EL (cell line): ENCODE results near the gene KRCC1.

Source experiments
- DNase-seq: peaks from one replicate; pipeline ENCODE4 v3.0.0-alpha.2; 2016

KRCC1 gene

DNA sequence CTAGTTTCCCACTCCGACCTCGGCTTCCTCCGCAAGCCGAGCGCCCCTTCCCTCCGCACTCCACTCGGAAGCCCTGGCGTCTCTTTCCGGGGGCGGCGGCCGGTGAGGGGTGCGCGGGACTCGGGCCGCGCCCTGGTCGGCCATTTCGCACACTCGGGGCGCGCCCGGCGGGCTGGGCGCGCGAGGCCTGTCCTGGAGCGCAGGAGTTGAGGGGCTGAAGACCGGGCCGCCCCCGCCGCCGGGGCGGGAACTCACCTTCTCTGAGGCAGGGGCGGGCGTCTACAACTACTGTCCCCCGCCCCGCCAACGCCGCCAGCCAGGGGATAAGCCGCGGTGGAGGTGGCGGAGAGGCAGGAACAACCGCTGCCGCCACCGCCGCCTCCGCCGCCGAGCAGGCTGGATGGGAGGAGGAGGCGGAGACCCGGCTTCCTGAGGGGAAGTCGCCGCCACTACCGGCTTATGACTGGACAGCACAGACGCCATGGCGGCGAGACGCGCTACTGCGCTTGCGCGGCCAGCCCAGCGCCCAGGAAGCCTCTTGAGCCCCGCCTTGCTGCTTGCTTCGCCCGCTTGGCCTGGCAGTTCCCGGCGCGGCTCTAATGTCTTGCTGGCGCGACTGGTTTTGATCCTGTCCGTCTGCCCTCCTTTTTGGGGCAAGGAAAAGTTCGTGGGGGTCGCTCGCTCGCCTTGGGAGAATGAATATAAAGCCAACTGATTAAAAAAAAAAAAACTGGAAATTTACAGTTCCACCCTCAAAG is at the start of gene KRCC1:
KRCC1 (minus strand) TSS at position 413 of the 758 bp plus-strand sequence. CDS start 27,220 bp downstream, outside the sequence.
- DNase-seq, result peak; percentile 94

DNA sequence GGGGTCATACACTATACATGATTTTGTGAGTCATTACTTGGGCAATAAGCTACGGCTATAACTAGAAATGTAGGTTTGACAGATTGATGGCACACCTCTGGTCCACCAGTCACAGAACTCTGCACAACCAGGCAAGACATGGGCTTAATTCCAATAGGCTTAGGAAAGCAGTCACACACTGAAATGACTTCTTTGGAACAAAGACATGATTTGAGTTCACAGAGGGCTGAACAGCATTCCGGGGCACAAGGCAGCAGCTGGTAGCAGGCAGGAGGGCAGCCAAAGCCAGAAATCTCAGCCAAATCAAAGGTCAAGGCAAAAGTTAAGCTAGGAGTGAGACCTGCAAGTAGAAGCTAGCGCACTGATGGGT is 44.9 kb upstream of the KRCC1 start:
- DNase-seq, result no peak

DNA sequence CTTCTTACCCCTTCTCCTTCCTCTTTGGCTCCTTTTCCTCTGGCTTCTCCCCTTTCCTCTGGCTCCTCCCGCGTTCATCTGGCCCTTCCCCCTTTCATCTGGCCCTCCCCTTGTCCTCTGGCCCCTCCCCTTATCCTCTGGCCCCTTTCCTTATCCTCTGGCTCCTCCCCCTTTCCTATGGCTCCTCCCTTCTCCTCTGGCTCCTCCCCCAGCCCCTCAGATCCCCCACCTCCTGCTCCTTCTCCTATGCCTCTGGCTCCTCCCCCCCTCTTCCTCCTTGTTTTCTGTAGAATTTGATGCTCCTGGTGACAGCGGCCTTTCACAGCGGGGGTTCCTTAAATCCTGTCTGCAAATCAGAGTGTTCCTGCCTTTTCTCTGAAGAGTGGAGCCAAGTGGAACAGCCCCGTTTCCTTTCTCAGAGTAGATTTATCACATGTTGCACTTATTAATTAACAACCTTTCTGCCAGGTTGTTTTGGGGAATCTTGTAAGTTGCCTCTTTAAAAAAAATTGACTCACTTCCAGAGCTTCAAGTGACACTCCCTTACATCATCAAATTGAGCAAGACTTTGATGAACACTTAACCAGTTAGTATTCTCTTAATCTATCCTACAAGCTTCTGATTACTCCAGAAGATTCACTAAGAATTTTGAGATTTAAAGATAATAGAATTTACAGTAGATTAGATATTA is 44.4 kb upstream of the KRCC1 start:
- peak; percentile 9 for DNase-seq

DNA sequence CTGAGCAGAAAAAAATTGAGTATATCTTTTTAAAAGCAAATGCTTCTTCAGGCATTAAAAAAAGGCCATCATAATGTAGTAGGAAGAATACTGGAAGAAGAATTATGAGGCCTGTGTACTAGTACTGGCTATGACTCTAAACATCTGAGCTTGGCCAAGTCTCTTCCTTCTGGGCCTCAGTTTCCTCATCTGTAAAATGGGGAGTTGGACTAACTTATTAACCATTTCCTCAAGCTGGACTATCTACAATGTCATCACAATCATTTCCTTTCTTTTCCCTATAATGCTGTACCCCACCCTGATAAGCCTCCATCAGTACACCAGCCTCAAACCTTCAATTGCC is 42.9 kb upstream of the KRCC1 start:
- no peak for DNase-seq

DNA sequence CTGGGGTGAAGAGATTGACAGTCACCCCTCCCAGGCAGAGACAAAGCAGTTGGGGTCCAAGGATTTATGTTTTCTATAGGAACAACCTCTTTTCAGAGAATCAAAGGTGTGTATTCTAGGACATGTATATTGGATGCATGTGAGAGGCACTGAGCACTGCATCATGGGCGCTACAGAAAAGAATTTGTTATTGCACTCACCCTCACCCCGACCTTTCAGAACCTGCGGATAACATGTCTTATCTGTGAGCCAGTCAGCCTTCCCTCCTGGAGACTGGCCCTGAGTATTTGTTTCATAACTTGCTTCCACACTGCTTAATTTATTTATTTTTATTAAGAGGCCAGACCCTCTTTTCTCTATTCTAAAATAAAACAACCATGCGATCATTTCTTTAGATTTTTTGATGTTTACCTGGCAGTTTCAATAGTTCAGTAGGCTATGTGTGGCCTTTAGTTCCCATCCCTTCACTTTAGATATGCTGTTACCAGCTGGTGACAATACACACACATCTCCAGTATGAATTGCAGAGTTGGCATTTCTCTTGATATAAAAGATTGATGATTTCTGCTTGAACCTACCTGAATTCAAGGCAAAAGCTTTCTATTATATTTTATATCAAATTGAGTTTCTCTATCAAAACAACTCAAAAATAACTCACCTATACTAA is 42.4 kb upstream of the KRCC1 start:
- DNase-seq, result no peak

DNA sequence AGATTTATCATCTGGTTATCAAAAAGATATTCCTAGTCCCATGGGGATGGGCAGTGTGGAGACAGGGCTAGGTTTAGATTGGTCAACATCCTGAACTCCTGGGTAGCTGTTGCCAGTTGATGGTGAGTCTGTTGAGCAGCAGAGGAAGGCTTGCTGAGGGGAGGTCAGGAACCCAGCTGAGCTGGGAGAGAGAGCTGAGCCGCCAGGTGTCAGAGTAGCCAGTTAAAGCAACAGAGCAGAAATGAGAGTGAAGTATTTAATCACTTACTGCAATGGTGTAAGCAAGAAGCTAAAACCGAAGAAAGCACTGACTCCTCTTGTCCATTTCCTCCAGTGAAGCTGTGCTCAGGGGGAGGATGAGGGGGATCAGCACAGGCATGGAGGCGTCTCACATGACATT is 41.6 kb upstream of the KRCC1 start:
- no peak for DNase-seq

DNA sequence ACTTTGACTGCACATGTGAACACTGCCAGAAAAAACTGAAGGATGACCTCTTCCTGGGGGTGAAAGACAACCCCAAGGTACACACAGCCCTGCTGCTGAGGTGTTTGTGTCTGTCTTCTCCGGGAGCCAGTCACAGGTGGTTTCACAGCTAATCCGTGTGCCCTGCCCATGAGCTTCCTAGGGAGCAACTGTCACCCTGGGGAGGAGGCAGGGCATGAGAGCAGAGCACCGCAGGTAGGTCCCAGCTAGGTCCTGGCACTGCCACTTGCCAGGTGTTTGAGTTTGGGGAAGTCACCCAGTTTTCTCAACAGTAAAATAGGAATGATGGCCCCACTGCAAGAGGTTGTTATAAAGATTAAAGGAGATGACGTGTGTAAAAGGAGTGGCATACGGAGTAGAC is 41.1 kb upstream of the KRCC1 start:
- DNase-seq, result no peak

DNA sequence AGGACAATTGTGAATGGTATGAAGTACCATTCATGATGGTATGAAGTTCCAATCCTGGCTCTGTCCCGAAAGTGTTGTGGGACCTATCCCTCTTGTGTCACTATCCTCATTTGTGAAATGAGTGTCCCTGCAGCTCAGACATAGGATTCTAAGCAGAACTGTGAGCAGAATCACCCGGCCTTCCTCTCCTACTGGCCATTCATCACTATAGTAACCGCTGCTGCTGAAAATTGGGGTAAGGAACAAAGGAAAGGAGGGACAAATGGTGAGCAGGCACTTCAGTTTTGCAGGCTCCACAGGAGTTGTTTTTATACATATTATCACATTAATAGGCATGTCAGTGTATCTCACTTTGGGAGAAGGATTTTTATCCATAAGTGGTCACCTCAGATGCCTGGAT is 39.4 kb upstream of the KRCC1 start:
- no peak for DNase-seq

DNA sequence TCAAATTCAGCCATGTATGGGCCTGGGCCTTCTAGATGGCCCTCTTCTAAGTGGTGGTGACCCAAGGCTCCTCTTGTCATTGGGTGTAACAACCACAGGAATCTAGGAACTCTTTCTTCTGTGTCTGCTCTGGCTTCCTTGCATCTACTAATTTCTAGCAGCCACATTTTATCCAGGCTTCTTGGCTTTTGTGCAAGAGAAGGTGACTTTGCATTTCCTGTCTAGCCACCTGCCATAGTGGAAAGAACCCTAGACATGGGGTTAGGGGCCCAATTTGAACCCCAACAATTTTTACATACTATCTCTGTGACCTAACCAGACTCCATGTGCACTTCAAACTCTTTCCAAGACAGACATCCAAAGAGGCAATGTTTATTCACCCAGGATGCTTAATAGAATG is 37.2 kb upstream of the KRCC1 start:
- DNase-seq, result no peak

DNA sequence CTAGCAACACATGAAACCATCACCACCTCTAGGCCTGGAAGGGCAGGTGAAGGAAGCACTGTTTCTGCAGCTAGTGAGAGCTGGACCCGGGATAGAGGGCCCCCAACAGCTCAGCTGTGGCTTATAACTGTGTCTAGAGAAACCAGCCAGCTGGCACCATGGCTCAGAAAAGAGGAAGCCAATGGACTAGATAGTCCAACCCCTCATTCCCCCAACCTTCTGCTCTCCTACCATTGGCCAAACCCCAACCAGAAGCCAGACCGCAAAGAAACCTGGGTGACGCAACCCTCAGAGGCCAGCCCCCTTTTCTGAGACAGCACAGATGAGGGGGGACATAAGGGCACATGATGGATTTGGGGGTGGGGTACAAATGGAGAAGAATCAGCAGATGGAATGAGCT is 36.4 kb upstream of the KRCC1 start:
- DNase-seq, result no peak

DNA sequence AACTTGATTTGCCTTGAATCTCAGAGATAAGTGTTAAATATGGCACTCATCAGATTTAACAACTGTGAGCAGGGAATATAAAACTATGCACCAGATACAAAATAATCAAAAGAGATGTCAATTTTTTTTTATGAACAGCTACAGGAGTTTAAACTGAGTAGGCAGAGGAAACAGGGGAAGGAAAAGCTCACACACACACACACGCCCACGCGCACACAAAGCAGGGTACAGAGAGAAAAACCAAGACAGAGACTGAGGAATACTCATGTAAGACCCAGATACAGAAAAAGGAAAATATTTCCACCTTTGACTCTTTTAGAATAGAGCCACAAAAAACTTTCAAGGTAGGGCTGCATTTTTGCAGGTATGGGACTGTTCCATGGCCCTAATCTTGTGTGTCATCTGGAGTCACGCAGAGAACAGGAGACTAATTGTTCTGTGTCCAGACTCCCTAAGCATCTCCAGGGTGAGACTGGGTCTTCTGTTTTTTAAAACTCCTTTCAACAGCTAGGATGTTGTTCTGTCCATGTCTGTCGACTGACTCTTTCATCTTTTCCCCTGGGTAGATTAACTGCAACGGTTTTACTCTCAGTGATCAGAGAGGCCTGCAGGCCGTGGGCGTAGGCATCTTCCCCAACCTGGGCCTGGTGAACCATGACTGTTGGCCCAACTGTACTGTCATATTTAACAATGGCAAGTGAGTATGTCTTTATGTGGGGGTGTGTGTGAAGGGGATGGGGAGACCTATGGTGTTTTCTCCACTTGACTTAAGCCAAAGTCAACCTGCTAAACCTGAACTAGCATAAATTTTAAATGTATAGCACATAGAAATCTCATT is 35.1 kb upstream of the KRCC1 start:
- no peak for DNase-seq

DNA sequence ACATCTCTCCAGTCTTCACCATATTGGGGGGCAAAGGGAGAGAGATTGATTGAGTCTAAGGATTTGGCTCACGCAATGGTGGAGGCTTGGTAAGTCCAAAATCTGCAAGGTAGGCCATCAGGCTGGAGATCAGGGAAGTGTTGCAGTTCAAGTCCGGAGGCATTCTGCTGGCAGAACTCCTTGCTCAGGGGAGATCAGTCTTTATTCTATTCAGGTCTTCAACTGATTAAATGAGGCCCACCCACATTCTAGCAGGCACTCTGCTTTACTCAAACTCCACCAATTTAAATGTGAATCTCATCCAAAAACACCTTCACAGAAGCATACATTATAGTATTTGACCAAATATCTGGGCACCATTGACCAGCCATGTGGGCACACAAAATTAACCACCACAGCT is 33.4 kb upstream of the KRCC1 start:
- DNase-seq, result no peak

DNA sequence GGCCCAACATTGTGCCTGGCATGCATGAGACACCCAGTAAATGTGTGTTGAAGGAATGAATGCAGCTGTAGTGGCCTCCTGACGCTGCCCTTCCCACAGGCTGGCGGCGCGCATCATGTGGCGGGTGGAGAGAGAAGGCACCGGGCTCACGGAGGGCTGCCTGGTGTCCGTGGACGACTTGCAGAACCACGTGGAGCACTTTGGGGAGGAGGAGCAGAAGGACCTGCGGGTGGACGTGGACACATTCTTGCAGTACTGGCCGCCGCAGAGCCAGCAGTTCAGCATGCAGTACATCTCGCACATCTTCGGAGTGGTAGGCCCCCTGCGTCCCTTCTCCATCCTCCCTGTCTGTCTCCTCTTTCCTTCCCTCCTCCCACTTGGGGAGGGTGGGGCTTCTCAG is 32.2 kb upstream of the KRCC1 start:
- no peak for DNase-seq

DNA sequence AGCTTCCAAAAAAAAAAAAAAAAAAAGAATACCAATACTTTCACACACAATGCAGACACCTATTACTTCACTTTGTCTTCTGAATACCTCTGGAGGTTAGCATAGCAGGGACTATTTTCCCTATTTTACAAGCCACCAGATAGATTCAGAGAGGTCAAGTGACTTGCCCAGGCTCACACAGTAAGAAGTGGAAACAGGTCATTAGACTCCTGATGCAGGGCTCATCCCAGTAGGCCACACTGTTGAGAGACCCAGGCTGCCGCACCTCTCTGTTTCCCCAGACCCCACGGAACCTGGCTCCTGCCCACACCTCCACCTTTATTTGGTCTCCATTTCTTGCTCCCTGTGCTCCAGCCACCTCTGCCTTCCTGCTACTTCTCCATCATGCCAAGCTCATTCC is 31.5 kb upstream of the KRCC1 start:
- no peak for DNase-seq

DNA sequence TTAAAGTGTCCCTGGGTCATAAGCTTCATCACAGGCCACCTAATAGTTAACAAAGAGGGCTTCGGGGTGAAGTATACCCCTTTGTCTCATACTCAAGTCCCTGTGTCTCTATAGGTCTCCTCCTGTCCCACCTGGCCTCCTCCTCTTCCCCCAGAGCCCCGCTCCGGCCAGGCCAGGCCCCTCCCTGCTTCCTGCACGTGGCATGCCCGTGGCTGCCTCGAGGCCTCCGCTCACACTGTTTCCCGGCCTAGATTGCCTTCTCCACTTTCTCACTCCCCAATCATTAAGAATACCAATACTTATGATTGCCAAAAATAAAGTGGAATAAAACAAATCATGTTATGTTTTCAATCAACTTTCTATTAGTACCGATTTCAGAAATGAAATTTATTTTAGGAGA is 30.8 kb upstream of the KRCC1 start:
- DNase-seq, result no peak

DNA sequence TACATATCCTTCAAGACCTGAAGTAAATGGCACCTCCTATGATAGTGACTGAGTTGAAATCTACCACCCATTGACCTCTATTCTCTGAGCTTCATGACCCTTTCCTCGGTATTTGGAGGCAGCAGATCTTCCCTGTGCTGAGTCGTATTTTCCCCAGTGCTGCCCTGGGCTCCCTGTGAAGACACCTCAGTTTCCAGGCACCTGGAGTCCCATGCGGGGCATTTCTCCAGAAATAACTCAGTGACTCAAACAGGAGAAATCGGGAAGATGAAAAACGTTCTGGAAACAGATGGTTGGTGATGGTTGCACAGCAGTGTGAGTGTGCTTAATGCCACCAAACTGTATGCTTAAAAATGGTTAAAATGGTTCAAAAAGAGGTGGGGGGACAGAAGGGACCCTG is 30.0 kb upstream of the KRCC1 start:
- DNase-seq, result no peak

DNA sequence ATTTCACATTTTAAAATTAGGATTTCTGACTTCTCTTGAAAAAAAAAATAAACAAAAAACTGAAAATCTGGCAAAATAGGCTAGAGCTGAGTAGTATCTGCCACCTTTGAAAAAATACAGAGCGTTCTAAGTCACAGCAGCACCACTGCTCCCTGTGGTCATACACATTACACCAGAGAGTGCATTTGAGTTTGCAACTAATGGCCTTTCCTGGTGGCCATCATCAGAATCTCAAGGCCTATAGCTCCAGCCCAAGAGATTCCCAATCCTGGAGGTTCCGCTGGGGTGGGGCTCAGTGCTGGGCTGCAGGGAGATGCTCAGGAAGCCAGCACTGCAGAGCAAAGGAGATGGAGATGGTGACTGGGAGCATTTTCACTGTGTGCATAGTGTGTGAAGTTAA is 29.5 kb upstream of the KRCC1 start:
- no peak for DNase-seq

DNA sequence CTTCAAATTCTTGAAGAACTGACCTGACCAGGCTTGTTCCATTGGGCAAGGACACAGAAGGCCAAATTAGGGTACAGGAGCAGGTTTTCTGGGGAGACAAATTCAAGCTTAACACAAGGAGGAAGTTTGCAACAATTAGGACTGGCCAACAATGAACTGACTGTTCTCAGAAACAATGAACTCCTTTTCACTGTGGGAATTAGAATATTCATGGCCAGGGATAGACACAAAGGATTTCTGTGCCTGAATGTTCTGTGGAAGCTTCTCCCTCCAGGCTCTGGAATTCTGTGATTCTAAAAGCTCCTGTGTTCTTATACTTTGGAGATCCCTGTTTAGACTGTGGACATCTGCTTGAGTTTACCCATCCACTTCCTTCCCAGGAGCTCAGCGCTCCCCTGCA is 27.2 kb upstream of the KRCC1 start:
- DNase-seq, result no peak

DNA sequence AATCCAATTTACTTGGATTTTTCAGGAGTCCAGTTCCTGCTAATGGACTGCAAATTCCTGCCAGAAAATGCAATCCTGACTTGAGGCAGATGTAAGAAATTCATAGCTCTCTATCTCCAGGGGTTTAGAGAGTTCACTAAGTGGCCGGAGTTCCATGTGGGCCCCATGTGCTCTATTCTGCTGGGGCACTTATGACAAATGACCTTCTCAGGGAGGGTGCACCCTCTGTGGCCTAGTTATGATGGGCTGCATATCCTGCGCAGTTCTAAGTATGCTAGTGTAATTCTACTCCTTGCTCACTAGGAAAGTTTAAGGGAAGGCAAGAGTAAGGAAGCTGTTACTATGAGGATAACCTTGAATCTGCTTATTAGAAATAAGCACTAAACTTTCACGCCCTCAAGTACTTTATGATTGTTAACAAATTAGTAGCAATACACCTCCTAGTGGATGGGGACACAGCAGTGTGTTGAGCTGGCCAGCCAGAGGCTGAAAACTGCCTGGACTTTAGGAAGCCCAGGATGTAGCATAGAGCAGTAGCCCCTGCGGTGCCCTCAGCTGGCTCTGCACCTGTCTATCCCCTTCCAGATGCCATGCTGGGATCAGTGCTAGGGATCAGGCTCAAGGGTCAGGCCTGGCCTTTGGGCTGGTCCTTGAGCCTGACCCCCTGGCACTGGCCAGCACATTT is 26.5 kb upstream of the KRCC1 start:
- DNase-seq, result no peak

DNA sequence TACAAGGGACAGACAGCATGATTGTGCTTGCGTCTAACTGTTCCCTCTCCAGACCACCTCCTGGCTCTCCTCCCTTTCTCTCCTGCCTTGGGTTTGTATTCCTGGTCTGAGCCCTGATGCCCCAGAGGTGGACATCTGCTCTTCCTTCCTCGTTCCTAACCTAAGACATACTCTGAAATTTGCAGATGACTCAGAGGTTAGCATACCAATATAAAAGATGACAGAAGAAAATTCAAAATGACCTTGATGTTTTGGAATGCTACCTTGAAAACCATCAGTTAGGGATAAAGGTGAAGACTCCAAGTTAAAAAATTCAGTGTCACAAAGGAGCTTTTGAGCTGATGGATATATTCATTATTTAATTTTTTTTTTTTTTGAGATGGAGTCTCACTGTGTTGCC is 25.0 kb upstream of the KRCC1 start:
- peak; percentile 20 for DNase-seq

DNA sequence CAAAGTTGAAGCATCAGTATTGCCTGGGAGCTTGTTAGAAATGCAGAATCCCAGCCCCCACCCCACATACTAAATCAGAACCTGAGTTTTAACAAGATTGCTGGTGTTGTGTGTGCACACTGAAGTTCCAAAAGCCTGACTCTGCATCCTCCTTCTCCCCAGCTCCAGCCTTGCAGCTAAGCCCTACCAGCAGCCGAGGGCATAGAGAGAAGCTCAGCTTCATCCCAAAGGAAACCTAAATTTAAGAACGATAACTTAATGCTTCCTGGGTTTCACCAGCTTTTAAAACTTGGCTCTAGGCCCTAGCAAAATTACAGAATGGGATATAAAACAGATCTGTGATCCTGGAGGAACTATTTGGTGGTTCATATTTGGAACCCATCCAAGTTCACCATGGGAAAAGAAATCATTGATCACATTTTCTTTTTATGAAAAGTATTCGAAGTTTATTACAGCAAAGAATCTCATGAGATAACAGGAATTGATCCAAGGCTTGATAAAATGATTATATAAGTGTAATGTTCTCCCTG is 23.1 kb upstream of the KRCC1 start:
- DNase-seq, result no peak

DNA sequence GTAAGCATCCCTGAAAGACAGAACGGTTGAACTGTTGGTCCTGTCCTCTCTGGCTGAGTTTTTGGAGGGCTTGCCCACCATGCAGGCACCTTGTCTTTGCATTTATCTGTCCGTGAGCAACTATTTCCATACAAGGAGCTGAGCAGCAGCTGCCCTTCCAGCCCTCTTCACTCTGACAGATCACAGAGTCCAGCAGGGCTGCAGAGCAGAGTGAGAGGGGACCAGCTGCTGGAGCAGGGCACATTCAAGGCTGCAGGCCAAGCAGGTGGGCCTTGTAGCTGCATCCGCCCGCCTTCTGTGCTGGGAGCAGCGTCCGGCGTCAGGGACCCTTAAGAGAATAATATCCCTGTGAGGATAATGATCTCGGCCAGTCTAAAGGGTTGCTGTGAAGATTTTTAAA is 21.5 kb upstream of the KRCC1 start:
- DNase-seq, result no peak

DNA sequence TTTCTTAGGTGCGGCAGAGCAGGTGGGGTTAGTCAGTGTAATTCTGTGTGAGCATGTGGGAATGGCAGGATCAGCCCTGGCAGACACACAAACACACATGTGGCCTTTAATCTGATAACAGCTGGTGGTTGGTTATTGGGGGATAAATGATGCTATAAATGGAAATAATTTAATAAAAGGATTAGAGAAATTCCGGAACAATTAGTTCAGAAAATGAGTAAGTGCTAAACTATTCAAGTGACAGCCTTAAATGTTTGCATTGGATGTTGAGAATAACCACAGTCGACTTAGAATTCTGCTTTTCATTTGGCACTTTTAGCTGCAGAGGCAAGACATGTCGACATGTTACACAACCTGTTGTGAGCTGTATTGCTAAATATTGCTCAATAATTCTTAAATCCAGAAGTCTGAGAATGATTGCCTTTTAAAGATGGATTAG is 19.3 kb upstream of the KRCC1 start:
- DNase-seq, result peak; percentile 84
